RPMI8226 (cell line): ENCODE data around the gene BMP6.

Experiments
- DNase-seq: peaks from one replicate; pipeline ENCODE4 v3.0.0-alpha.2; 2015

BMP6 gene

GRCh38 chr6:7747901-7748504, 22.1 kb downstream of the BMP6 start:
- no peak for DNase-seq

GRCh38 chr6:7749478-7749877, 23.6 kb downstream of the BMP6 start:
- no peak for DNase-seq

- DNase-seq = no peak
Observed at GRCh38 chr6:7750197-7750596, 24.3 kb downstream of the BMP6 start.

DNA sequence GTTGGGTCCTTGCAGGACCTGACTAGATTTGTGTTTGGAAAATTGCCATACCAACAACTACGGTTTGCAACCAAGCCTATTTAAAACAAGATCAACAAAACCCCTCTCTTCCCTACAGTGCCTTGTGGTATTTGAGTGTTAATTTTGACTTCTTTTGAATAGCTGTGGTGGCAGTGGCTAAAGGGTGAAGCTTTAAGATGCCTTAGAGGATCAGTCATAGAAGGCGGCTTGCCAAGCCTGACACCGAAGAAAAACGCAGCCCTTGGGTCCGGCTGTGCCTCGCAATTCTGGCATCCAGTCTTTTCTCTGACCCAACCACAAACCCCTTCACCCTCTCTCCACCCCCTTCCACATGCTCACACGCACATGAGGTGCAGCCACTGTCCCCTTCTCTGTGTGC, 32.6 kb downstream of the BMP6 start:
- no peak for DNase-seq

- DNase-seq = no peak
Observed at GRCh38 chr6:7759320-7759719, 33.4 kb downstream of the BMP6 start.

DNA sequence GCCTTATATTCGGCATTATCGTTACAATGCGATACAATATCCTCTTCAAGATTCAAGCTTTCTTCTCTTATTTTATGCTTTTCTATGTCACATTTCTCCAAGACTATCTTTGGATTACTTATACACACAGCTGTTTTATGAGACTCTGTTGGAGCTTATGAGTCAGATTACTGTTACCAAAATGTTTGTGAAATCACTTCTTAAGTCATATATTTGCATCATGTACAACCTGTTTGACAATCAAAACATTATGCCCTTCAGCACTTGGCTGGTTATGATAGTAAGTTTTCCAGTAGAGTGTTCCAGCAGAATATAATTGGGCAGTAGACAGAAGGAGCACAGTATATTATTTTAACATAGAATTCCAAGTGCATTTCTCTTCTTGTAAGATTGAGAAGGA, 35.2 kb downstream of the BMP6 start:
- DNase-seq = no peak

- DNase-seq = no peak
Observed at GRCh38 chr6:7762760-7763159, 36.9 kb downstream of the BMP6 start.

DNA sequence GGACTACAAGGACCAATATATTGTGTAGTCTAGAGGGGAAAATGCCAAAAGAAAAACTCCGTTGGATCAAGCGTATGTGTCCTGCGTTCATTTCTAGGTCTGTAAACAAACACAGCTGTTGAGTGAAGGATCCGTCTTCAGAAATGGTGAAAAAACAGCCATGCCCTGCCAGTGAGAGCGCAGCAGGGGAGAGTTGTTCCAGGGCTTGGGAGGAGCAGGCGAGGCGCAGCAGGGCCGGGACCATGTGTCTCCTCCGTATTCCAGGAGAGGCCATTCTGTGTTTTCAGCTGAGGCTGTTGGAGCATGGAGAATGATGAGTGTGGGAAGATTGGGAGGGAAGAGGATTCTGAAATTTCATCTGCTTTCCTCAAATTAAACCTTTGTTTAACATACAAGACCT, 38.0 kb downstream of the BMP6 start:
- DNase-seq = no peak

DNA sequence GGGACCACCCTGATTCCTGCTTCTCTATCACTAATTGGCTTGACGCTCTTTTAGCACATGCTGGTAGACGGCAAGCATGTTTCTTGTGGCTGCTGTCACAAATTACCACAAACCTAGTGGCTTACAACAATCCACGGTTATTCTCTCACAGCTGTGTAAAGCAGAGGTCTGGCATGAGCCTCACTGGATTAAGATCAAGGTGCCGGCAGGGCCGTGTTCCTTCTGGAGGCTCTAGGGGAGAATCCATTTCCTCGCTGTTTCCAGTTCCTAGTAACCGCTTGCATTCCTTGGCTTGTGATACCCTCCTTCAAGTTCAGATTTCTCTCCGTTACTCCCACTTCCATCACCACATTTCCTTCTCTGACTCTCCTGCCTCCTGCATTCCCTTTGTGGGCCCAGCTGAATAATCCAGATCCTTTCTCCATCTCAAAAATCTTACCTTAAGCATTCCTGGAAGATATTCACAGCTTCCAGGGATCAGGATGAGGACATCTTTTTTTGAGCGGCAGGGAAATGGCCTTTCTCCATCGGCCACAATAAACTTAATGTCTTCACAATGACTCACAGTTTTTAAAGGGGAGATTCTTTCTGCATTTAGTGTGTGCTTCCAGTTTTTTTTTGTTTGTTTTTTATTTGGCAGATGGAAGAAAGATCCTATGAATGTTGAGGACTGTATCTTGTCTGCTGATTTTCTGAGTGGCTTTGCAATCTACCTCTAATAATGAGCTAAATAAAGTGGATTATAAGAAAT, 39.9 kb downstream of the BMP6 start:
- DNase-seq = no peak

GRCh38 chr6:7769702-7770101, 43.8 kb downstream of the BMP6 start:
- no peak for DNase-seq

DNA sequence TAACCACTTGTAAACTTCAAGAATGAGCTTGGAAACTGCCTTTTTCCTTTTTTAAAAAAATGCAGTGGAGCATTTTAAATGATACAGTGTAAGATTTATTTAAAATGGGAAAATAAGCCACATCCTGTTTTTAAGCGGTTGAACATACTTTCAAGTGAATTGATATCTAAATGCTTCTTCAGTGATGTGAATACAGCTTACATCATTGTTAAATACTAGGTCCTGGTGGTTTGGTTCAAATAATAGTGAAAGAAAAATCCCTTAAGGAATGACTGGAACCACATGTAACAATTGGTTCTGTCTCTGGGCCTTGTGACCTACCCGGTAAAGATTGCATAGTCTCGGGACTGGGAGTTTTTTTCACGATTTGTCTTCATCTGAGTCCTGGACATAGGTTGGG, 44.2 kb downstream of the BMP6 start:
- no peak for DNase-seq

GRCh38 chr6:7770601-7771000, 44.7 kb downstream of the BMP6 start:
- no peak for DNase-seq

GRCh38 chr6:7773322-7773721, 47.4 kb downstream of the BMP6 start:
- no peak for DNase-seq

GRCh38 chr6:7773914-7774313, 48.0 kb downstream of the BMP6 start:
- DNase-seq = no peak

- no peak for DNase-seq
Observed at GRCh38 chr6:7776509-7776908, 50.6 kb downstream of the BMP6 start.

DNA sequence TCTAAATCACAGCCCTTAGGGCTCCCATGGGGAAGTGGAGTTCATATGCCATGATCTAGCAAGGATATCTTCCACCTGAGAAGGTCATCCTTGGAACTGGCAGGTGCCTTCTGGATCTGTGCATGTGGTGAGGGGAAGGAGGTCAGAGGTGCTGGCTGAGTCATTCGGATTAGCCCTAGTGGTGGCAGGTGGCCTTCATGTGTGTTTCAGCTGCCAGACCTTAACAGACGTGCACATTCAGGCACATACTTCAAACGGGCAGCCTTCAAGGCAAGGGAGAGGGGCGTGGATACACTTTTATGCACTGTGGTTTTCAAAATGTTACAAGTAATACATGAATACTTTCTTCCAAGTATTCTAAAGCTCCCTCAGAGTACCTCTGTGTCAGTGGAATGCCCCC, 51.2 kb downstream of the BMP6 start:
- DNase-seq = no peak

DNA sequence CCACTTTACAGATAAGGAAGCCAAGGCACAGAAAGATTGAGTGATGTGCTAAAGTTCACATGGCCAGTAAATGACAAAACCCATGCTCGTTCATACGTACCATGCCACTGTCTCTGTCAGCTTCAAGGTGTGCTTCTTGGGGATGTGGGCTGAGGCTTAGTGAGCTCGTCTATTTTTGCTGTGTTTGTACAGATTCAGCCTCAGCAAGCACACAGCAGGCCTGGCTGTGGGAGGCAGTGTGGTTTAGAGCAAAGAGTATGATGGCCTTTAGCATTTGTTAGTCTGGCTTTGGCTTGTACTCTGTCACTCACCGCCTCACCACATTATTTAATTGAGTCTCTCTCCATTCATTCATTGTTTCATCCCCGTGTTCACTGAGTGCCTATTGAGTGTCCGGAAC, 55.3 kb downstream of the BMP6 start:
- no peak for DNase-seq

GRCh38 chr6:7784248-7784647, 58.3 kb downstream of the BMP6 start:
- DNase-seq = no peak

- peak; percentile 37 for DNase-seq
Observed at GRCh38 chr6:7784706-7785105, 58.8 kb downstream of the BMP6 start.

GRCh38 chr6:7785243-7786035, 59.5 kb downstream of the BMP6 start:
- DNase-seq = no peak

DNA sequence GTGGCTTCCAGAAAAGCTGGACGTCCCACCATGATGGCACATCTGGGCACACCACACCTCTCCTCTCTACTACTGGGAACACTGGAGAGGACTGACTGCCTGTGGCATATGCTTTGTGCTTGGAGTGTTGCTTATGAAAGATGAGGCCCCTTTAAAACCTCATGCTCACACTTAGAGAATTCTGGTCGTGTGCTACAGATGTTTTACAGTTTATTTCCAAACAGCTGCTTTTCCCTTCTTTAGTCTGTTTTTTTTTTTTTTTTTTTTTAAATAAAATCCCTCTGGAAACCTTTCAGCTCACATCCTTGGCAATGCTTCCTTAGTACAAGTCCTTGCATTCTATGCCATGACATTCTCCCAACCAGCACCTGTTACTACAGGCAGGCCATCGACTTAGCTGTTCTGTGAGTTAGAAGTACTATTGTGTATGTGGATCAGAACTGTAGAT, 60.3 kb downstream of the BMP6 start:
- no peak for DNase-seq

- DNase-seq = no peak
Observed at GRCh38 chr6:7787137-7787608, 61.3 kb downstream of the BMP6 start.

GRCh38 chr6:7787731-7788130, 61.8 kb downstream of the BMP6 start:
- no peak for DNase-seq

DNA sequence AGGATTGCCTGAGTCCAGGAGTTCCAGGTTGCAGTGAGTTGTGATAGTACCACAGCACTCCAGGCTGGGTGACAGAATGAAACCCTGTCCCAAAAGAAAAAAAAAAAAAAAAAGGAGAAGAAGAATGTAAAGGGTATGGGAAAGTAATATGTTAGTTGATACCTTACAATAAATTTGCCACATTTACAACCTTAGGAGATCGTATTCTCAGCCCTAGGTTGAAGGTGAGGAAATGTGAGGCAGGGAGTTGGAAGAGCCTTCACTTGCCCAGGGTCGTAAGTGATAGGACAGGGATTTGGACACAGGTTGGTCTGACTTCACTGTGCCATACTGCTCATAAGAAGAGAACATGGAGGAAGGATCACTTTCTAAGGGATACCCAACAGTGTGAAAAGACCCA, 68.6 kb downstream of the BMP6 start:
- DNase-seq = no peak
